Measurements from ENCODE around the gene ATG14. TPM values are rescaled to one million over a fixed set of nuclear protein-coding genes. Genes with fewer than 3 reads are reported as not detected.

The ATG14 gene
- total RNA-seq, 1 donor from 2014 or later, result 28.8 TPM

GRCh38 chr14:55355922-55356321, 55.7 kb downstream of the ATG14 start:
- no peaks in the 10 kb centered on the region for H4K20me1 ChIP-seq (ENCODE audit: low read depth)
- H3K36me3 ChIP-seq, result no peaks in the 10 kb centered on the region
- no peak overlapping the region for H2AFZ ChIP-seq (replicated peaks)
- H3K27ac ChIP-seq, result no peak overlapping the region
- TF ChIP-seq EZH2phosphoT487 (IDR thresholded peaks at IDR 0.05) (no peak), EZH2 (IDR thresholded peaks at IDR 0.05) (no peak), CTCF (IDR thresholded peaks at IDR 0.05) (no peak)
- H3K4me2 ChIP-seq, result no peak overlapping the region
- H3K4me1 Mint-ChIP-seq, result no peaks in the 10 kb centered on the region
- no peak overlapping the region for H3K27ac Mint-ChIP-seq
- no peaks in the 10 kb centered on the region for H3K79me2 ChIP-seq (ENCODE audit: low read depth)
- H3K4me1 ChIP-seq, result no peaks in the 10 kb centered on the region
- H3K27me3 Mint-ChIP-seq (ENCODE audit: insufficient read depth, low read depth), result no peaks in the 10 kb centered on the region
- H3K9ac ChIP-seq, result no peak overlapping the region
- H3K27me3 ChIP-seq, result no peaks in the 10 kb centered on the region
- no peak overlapping the region for H3K4me3 ChIP-seq
- H3K9me3 ChIP-seq (ENCODE audit: low read depth), result no peaks in the 10 kb centered on the region
- DNase-seq (ENCODE audit: low spot score), result no peak
- H3K9me3 Mint-ChIP-seq, result no peaks in the 10 kb centered on the region
- peaks cover 9% of the 10 kb centered on the region for H3F3A ChIP-seq (ENCODE audit: low read depth)
- H3K4me3 Mint-ChIP-seq, result no peak overlapping the region
- peaks cover 3% of the 10 kb centered on the region for H3K36me3 Mint-ChIP-seq

- Histone ChIP-seq H3K9ac (no peak overlapping the region), H3K36me3 (no peaks in the 10 kb centered on the region), H3F3A (ENCODE audit: low read depth) (peaks cover 9% of the 10 kb centered on the region), H3K79me2 (ENCODE audit: low read depth) (no peaks in the 10 kb centered on the region), H3K27me3 (no peaks in the 10 kb centered on the region), H3K4me1 (no peaks in the 10 kb centered on the region), H3K9me3 (ENCODE audit: low read depth) (no peaks in the 10 kb centered on the region), H3K4me2 (no peak overlapping the region), H4K20me1 (ENCODE audit: low read depth) (no peaks in the 10 kb centered on the region), H3K27ac (no peak overlapping the region), H3K4me3 (no peak overlapping the region), H2AFZ (replicated peaks) (no peak overlapping the region)
- TF ChIP-seq EZH2phosphoT487 (IDR thresholded peaks at IDR 0.05), result no peak
- TF ChIP-seq CTCF (IDR thresholded peaks at IDR 0.05), result peak; percentile 71
- no peak for TF ChIP-seq EZH2 (IDR thresholded peaks at IDR 0.05)
- Mint-ChIP-seq H3K9me3 (no peaks in the 10 kb centered on the region), H3K4me3 (no peak overlapping the region), H3K36me3 (peaks cover 6% of the 10 kb centered on the region), H3K27ac (no peak overlapping the region), H3K4me1 (no peaks in the 10 kb centered on the region), H3K27me3 (ENCODE audit: insufficient read depth, low read depth) (no peaks in the 10 kb centered on the region)
- peak; percentile 78 for DNase-seq (ENCODE audit: low spot score)
Observed at GRCh38 chr14:55354500-55354899, 57.1 kb downstream of the ATG14 start.

GRCh38 chr14:55353686-55354467, 57.8 kb downstream of the ATG14 start:
- no peak overlapping the region for H3K27ac Mint-ChIP-seq
- Histone ChIP-seq H3K9ac (no peak overlapping the region), H3K36me3 (no peaks in the 10 kb centered on the region), H3F3A (ENCODE audit: low read depth) (peaks cover 9% of the 10 kb centered on the region), H4K20me1 (ENCODE audit: low read depth) (no peaks in the 10 kb centered on the region), H2AFZ (replicated peaks) (no peak overlapping the region), H3K27me3 (no peaks in the 10 kb centered on the region), H3K9me3 (ENCODE audit: low read depth) (no peaks in the 10 kb centered on the region), H3K27ac (no peak overlapping the region), H3K4me3 (no peak overlapping the region), H3K4me1 (no peaks in the 10 kb centered on the region), H3K79me2 (ENCODE audit: low read depth) (no peaks in the 10 kb centered on the region), H3K4me2 (no peak overlapping the region)
- no peaks in the 10 kb centered on the region for H3K27me3 Mint-ChIP-seq (ENCODE audit: insufficient read depth, low read depth)
- TF ChIP-seq CTCF (IDR thresholded peaks at IDR 0.05) (no peak), EZH2 (IDR thresholded peaks at IDR 0.05) (no peak), EZH2phosphoT487 (IDR thresholded peaks at IDR 0.05) (no peak)
- no peaks in the 10 kb centered on the region for H3K4me1 Mint-ChIP-seq
- no peaks in the 10 kb centered on the region for H3K9me3 Mint-ChIP-seq
- H3K36me3 Mint-ChIP-seq, result peaks cover 4% of the 10 kb centered on the region
- no peak overlapping the region for H3K4me3 Mint-ChIP-seq
- no peak for DNase-seq (ENCODE audit: low spot score)
